IMR-90 (cell line): Measurements from ENCODE around the gene RCL1. TPM values are rescaled to one million over a fixed set of nuclear protein-coding genes. Genes with fewer than 3 reads are reported as not detected.

Source experiments
- ATAC-seq: fragments of 200-7000 bp; cut with Tn5 transposase; 2 replicates; pipeline ENCODE4 v1.9.1; 2020; ENCODE audit warnings: low read depth, mild to moderate bottlenecking, moderate library complexity
- BruUV-seq: library from RNA; stranded (reverse); fragments of 400-500 nt; replicated peaks from 2 replicates; lab custom pipeline; 2021; lab: Mats Ljungman, UMichigan
- CTCF ChIA-PET: fragments of 300-600 bp; formaldehyde crosslinking; extraction: SDS; loops from one replicate; lab custom pipeline; 2021; ENCODE audit warnings: antibody characterized with exemption; lab: Yijun Ruan, JAX
- POLR2A ChIA-PET: fragments of 300-600 bp; sonication (Branson Sonifier 250); formaldehyde crosslinking; loops from one replicate; lab custom pipeline; 2022; ENCODE audit warnings: antibody characterized with exemption; ENCODE audit not compliant: unreplicated experiment; lab: Charles Lee
- DNase-seq: peaks from one replicate; pipeline ENCODE4 v3.0.0; 2013
- H2AFZ ChIP-seq: replicated peaks from 2 replicates; pipeline ENCODE3; 2013; ENCODE audit warnings: low read length, mild to moderate bottlenecking; ENCODE audit not compliant: poor library complexity
- H2AK5ac ChIP-seq: 2 replicates; pipeline ENCODE4 v1.6.1; 2013; ENCODE audit warnings: low read depth, low read length, inconsistent platforms
- H2AK9ac ChIP-seq: replicated peaks from 2 replicates; pipeline ENCODE3; 2013; ENCODE audit warnings: mild to moderate bottlenecking, low read depth, low read length, moderate library complexity; ENCODE audit not compliant: poor library complexity
- H2BK120ac ChIP-seq: 2 replicates; pipeline ENCODE4 v1.6.1; 2013; ENCODE audit warnings: low read depth, low read length, inconsistent platforms
- H2BK15ac ChIP-seq: 3 replicates; pipeline ENCODE4 v1.6.1; 2013; ENCODE audit warnings: low read depth, low read length, inconsistent platforms
- H2BK20ac ChIP-seq: 2 replicates; pipeline ENCODE4 v1.6.1; 2013; ENCODE audit warnings: low read depth, mild to moderate bottlenecking, inconsistent platforms, low read length, moderate library complexity
- H2BK5ac ChIP-seq: 2 replicates; pipeline ENCODE4 v1.6.1; 2013; ENCODE audit warnings: mild to moderate bottlenecking, low read depth, low read length, inconsistent platforms; ENCODE audit not compliant: poor library complexity, severe bottlenecking
- H3K14ac ChIP-seq: replicated peaks from 2 replicates; pipeline ENCODE4 v1.6.1; 2013; ENCODE audit warnings: low read depth, low read length, inconsistent platforms
- H3K18ac ChIP-seq: 2 replicates; pipeline ENCODE4 v1.6.1; 2013; ENCODE audit warnings: low read depth, low read length, control low read depth
- H3K23ac ChIP-seq: 2 replicates; pipeline ENCODE4 v1.6.1; 2013; ENCODE audit warnings: low read depth, low read length, inconsistent platforms
- H3K27ac ChIP-seq: 2 replicates; pipeline ENCODE4 v1.5.1; 2013; ENCODE audit warnings: mild to moderate bottlenecking, control low read depth, low read length; ENCODE audit not compliant: insufficient read depth
- H3K27me3 ChIP-seq: 2 replicates; pipeline ENCODE4 v1.6.1; 2013; ENCODE audit warnings: low read length; ENCODE audit not compliant: control insufficient read depth, insufficient read depth
- H3K36me3 ChIP-seq: 2 replicates; pipeline ENCODE4 v1.6.1; 2013; ENCODE audit warnings: low read length, mixed read lengths; ENCODE audit not compliant: control insufficient read depth, insufficient read depth
- H3K4ac ChIP-seq: 2 replicates; pipeline ENCODE4 v1.6.1; 2013; ENCODE audit warnings: low read depth, low read length, inconsistent platforms
- H3K4me1 ChIP-seq: 2 replicates; pipeline ENCODE4 v1.6.1; 2013; ENCODE audit warnings: low read length, mixed read lengths; ENCODE audit not compliant: control insufficient read depth, insufficient read depth
- H3K4me2 ChIP-seq: 2 replicates; pipeline ENCODE4 v1.6.1; 2013; ENCODE audit warnings: low read depth, mild to moderate bottlenecking, control low read depth, low read length, moderate library complexity
- H3K4me3 ChIP-seq: 2 replicates; pipeline ENCODE4 v1.5.1; 2013; ENCODE audit warnings: low read depth, mild to moderate bottlenecking, control low read depth, low read length, moderate library complexity; ENCODE audit not compliant: insufficient read depth
- H3K56ac ChIP-seq: 2 replicates; pipeline ENCODE4 v1.6.1; 2013; ENCODE audit warnings: low read length, inconsistent platforms; ENCODE audit not compliant: insufficient read depth; ENCODE audit errors: extremely low read depth
- H3K79me1 ChIP-seq, 2 experiments: 2 replicates each; pipeline ENCODE4 v1.6.1; 2013; ENCODE audit warnings: low read length in 2 of 2, inconsistent platforms in 1 of 2, low read depth in 1 of 2
- H3K9ac ChIP-seq: 2 replicates; pipeline ENCODE4 v1.6.1; 2013; ENCODE audit warnings: low read depth, low read length, control low read depth
- H3K9me1 ChIP-seq: 2 replicates; pipeline ENCODE4 v1.6.1; 2013; ENCODE audit warnings: low read length, inconsistent platforms; ENCODE audit not compliant: insufficient read depth
- H3K9me3 ChIP-seq: 2 replicates; pipeline ENCODE4 v1.6.1; 2013; ENCODE audit warnings: low read length; ENCODE audit not compliant: control insufficient read depth, insufficient read depth
- H4K20me1 ChIP-seq: 2 replicates; pipeline ENCODE4 v1.6.1; 2013; ENCODE audit warnings: low read length, inconsistent platforms; ENCODE audit not compliant: insufficient read depth
- H4K5ac ChIP-seq: 2 replicates; pipeline ENCODE4 v1.6.1; 2013; ENCODE audit warnings: mild to moderate bottlenecking, low read depth, low read length, control low read depth
- H4K8ac ChIP-seq, 2 experiments: 2 replicates each; pipeline ENCODE4 v1.6.1; 2013; ENCODE audit warnings: low read depth in 2 of 2, low read length in 2 of 2, control low read depth in 1 of 2, inconsistent platforms in 1 of 2
- H4K91ac ChIP-seq: 2 replicates; pipeline ENCODE4 v1.6.1; 2013; ENCODE audit warnings: low read depth, low read length, inconsistent platforms; ENCODE audit not compliant: insufficient read depth
- BHLHE40 ChIP-seq: fragments of 150-350 bp; IDR thresholded peaks from 2 replicates; pipeline ENCODE4 v1.6.1; 2016; ENCODE audit warnings: mild to moderate bottlenecking, low read depth, low read length
- CTCF ChIP-seq: conservative IDR thresholded peaks from 2 replicates; pipeline ENCODE4 v1.5.1; 2012; ENCODE audit warnings: mild to moderate bottlenecking, low read depth, low read length, improper control_type of control experiment
- NFE2L2 ChIP-seq: fragments of 150-350 bp; IDR thresholded peaks from 2 replicates; pipeline ENCODE4 v1.6.1; 2016; ENCODE audit warnings: low read depth, mild to moderate bottlenecking, low read length
- RFX5 ChIP-seq: IDR thresholded peaks from 2 replicates; pipeline ENCODE4 v1.8.0; 2012; ENCODE audit warnings: low read depth, mild to moderate bottlenecking, low read length, moderate library complexity
- SMC3 ChIP-seq: fragments of 150-350 bp; IDR thresholded peaks from 2 replicates; pipeline ENCODE4 v1.6.1; 2016; ENCODE audit warnings: low read depth, mild to moderate bottlenecking, antibody characterized with exemption, low read length, moderate library complexity
- USF2 ChIP-seq: fragments of 150-350 bp; IDR thresholded peaks from 2 replicates; pipeline ENCODE4 v1.6.1; 2017; ENCODE audit warnings: mild to moderate bottlenecking, antibody characterized with exemption, low read length, low read depth
- WGBS, 2 experiments: methylation state at CpG; one replicate each; pipeline versions ENCODE4 v1.1.5 to v1.1.7; 2013; ENCODE audit warnings: missing lambda C conversion rate in 2 of 2; ENCODE audit not compliant: insufficient read length in 1 of 2; ENCODE audit errors: extremely low coverage in 2 of 2; 5-methylcytosine and 5-hydroxymethylcytosine counted together
- dilution Hi-C: fragments of 300-500 bp; cut with HindIII; formaldehyde crosslinking; loops from one replicate; pipeline ENCODE4 v1.14.3; 2018; ENCODE audit warnings: low sequenced_read_pairs; ENCODE audit not compliant: unreplicated experiment
- in situ Hi-C: fragments of 300-500 bp; cut with MboI; formaldehyde crosslinking; loops from 3 replicates; pipeline ENCODE4 v1.14.3; 2019; ENCODE audit warnings: low sequenced_read_pairs, inconsistent platforms, mixed read lengths
- intact Hi-C: fragments of 100-400 bp; cut with micrococcal nuclease; formaldehyde crosslinking; loops from 2 replicates; pipeline ENCODE4 v1.10.0; 2022
- polyA plus RNA-seq, 3 experiments: library from polyadenylated mRNA; depleted of rRNA; stranded (reverse); fragments of >200 nt; gene quantifications; 2 replicates each; pipeline ENCODE4 v1.2.3, GENCODE V29; 2012; ENCODE audit warnings: low replicate concordance in 1 of 3
- total RNA-seq: library from RNA; depleted of rRNA; stranded (reverse); fragments of >200 nt; gene quantifications from 2 replicates; pipeline ENCODE4 v1.2.3, GENCODE V29; 2012

RCL1 gene
- total and polyA plus RNA-seq, 2 of the 4 experiments (the other 2 are of a cell fraction): 12.3 to 13.8 TPM

- peaks cover 9% of the 10 kb centered on the region for H3K9me1 ChIP-seq
- ChIA-PET CTCF (no interaction called here), POLR2A (no interaction called here)
- H3K36me3 ChIP-seq: no peaks in the 10 kb centered on the region
- H2AFZ ChIP-seq: no peak overlapping the region
- TF ChIP-seq RFX5: no peak
- TF ChIP-seq SMC3: no peak
- TF ChIP-seq NFE2L2: no peak
- no peak for TF ChIP-seq CTCF
- TF ChIP-seq USF2: no peak
- no peak for TF ChIP-seq BHLHE40
- no peak overlapping the region for H2BK5ac ChIP-seq
- no peak overlapping the region for H2AK5ac ChIP-seq
- ATAC-seq (no peak), DNase-seq (no peak)
- H2AK9ac ChIP-seq: no peak overlapping the region
- no peak overlapping the region for H3K4ac ChIP-seq
- no peak overlapping the region for H2BK15ac ChIP-seq
- H4K20me1 ChIP-seq: peaks cover 3% of the 10 kb centered on the region
- no peak overlapping the region for H3K4me3 ChIP-seq
- dilution Hi-C loops (no loop called here), in situ Hi-C loops (no loop called here), intact Hi-C loops (no loop called here)
- H3K18ac ChIP-seq: no peak overlapping the region
- no peak overlapping the region for H2BK20ac ChIP-seq
- peaks cover 18 to 56% of the 10 kb centered on the region in 2 experiments for H3K79me1 ChIP-seq
- H3K56ac ChIP-seq: no peak overlapping the region
- no TSS peak for BruUV-seq
- no peak overlapping the region for H3K23ac ChIP-seq
- H4K91ac ChIP-seq: no peak overlapping the region
- H4K5ac ChIP-seq: no peak overlapping the region
- H3K9me3 ChIP-seq: peaks cover 3% of the 10 kb centered on the region; the same call in 1 of the 2 replicates
- no peak overlapping the region for H2BK120ac ChIP-seq
- H4K8ac ChIP-seq: no peak overlapping the region
- no peak overlapping the region for H3K4me2 ChIP-seq
- no peaks in the 10 kb centered on the region for H3K27me3 ChIP-seq
- no CpG with 5 or more reads among the region's 6 CpGs for WGBS, 2 experiments
- no peak overlapping the region for H3K14ac ChIP-seq
- no peak overlapping the region for H3K27ac ChIP-seq
- H3K4me1 ChIP-seq: no peaks in the 10 kb centered on the region
- H3K9ac ChIP-seq: no peak overlapping the region
Observed at GRCh38 chr9:4801156-4801555, 8.4 kb downstream of the RCL1 start.
